Hepatic stellate cell (primary cell): ENCODE results near the gene MAN2A1.

Experiments used
- DNase-seq: peaks from one replicate; pipeline ENCODE4 v3.0.0; 2011; ENCODE audit warnings: low spot score

Gene MAN2A1

DNA sequence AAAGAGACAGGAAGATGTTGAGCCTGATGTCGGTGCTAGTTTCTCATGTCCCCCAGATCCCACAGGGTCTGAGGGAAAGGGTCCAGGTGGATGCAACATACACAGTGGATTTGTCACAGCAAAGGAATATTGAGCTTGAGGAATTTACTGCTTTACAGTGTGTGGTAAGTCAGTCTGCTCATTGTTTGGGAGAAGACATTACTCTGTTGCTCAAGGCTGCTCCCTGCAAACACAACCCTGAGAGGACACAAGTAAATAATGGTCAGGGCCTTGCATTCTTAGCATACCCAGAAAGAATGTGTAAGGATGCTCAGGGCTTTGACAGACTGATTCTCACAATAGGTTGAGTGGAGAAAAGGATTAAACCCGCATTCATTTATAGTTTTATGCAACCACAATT lies 7.3 kb upstream of the MAN2A1 start:
- no peak for DNase-seq

DNA sequence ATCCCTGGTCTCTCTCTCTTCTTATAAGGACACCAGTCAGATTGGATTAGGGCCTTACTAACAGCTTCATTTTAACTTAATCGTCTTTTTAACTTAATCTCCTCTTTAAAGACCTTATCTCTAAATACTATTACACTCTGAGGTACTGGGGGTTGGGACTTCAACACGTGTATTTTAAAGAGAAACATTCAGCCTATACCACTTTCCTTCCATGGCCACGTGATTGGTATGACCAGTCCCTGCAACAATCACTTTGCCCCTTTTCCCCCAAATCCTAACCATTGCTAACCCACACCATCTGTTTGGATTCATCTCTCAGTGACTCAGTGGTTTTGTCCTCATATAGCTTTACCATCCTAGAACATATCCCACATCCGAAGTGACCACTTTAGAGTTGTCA lies 3.8 kb upstream of the MAN2A1 start:
- no peak for DNase-seq

DNA sequence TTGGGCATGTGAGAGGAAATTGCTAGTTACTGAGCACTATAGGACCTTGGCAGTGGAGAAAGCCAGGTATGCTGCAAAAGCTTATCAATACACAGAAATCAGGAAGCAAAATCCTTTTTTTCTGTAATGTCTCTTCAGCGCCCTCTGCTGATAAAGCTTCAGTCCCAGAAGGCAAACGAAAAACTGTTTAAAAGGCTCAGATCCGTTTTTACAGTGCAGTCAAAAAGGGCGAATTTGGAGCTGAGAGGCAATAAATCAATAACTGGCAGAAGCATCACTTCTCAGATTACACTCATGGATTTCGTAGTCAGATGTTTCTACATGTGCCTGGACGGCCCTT lies 1.1 kb upstream of the MAN2A1 start:
- DNase-seq = no peak

DNA sequence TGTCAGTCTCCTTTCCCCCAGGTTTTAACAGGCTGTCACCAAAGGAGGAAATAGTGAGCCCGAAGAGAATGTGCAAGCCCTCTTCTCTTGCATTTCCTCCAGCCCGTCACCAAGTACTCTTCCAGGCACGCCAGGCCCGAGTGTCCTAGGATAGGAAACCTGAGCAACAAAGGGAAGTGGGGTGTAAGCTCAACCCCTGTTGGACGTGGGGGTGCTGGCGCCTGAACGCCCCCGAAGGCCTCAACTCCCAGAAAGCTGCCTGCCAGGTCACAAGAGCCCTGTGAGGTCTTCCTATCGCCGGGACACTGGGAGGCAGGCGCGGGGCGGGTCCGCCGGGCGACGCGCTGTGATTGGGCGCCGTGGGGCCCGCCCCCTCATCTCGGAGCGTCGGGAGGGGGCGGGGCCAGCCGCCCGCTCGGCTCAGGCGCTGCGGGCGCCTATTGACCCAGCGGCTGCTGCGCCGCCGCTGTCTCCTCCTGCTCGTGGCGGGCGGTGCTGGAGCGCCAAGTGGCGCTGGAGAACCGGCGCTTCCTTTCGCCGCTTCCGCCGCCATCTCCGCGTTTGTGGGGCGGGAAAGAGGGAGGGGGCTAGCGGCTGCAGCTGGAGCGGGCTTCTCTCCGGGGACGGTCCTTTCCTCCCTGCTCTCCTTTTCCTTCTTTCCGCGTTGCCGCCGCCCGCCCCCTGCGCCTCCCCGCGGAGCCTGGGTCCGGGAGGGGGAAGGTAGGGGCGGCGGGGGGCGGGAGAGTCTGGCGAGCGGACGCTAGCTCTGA lies 572 bp upstream of the MAN2A1 start:
- DNase-seq = peak; percentile 86

DNA sequence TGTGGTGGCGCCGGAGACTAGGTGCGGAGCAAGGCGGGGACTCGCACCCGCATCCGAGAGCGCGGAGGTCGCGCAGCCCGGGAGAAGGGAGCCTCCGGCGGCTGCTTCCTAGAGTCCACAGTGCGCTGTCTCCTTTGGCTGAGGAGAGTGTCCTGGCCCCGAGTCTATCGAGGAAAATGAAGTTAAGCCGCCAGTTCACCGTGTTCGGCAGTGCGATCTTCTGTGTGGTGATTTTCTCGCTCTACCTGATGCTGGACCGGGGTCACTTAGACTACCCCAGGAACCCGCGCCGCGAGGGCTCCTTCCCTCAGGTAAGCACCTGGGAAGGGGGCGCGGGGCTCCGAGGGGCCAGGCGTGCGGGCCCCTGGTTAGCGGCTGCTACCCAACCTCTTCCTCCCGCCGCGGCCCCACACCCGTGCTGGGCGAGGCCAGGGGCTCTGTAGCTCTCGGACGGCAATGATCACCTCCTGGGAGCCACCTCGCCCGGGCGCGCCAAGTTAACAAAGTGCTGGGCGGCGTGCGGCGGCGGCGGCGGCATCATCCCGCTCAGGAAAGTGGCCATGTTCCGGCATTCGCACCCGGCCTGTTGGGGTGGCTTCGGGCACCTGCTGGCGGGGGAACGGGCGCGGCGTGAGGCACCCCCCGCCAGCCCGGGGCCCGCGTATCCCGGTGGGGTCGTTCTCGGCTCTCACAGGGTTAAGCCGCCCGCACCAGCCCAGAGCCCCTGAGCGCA lies 681 bp downstream of the MAN2A1 start:
- peak; percentile 50 for DNase-seq

DNA sequence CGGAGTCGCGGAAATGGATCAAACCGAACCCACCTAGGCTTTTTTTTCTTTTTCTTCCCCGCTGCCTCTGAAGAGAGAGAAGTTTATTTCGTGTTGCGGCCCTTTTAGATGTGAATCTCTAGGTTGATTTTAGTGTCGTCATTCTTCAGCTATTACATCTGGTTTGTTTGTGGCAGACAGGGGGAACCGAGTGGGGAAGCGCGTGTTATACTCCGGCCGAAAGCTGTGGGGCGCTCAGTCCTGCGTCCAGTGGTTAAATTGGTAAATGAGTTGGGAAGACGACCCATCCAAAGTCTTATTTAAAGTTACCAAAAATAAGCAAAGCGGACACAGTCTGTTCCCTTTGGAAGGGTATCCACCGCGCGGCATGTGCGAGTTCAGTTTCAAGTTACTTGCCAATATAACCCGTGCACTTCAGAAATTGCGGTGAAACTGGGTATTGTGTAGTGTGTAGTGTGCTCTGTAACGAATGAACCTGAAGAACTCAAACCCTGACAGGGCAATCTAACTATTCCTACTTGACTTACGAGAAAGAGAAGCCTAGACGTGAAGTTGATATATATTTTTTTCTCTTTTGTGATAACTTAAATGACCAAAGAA lies 1.3 kb downstream of the MAN2A1 start:
- peak; percentile 69 for DNase-seq

DNA sequence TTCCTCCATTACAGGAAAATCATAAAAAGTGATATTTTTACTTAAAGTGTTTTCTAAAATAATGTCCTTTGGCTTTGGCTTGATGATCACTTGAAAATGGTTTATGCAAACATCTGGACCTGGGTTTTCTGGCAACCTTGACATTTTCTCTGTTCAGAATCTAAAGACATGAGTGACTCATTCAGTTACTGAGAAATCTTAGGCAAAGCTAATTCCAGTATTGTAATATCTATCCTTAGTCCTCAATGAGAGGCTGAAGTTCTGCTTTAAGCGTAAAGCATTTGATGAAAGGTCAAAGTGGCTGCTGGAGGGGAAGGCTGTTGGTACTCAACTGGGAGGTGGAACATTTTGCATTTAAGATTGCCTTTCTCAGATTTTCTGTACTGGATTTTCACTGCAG lies 2.3 kb downstream of the MAN2A1 start:
- peak; percentile 17 for DNase-seq

DNA sequence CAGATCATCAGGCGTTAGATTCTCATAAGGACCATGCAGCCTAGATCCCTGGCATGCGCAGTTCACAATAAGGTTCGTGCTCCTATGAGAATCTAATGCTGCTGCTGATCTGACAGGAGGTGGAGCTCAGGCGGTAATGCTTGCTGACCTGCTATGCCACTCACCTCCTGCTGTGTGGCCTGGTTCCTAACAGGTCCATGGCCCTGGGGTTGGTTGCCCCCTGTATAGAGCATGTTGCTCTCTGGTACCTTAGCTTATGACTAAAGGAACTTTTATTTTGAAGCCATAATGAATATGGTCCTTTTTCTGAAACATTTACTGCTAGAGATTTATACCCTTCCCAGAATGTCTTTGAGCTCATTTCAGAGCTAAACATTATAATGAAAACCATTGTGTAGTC lies 3.1 kb downstream of the MAN2A1 start:
- no peak for DNase-seq

DNA sequence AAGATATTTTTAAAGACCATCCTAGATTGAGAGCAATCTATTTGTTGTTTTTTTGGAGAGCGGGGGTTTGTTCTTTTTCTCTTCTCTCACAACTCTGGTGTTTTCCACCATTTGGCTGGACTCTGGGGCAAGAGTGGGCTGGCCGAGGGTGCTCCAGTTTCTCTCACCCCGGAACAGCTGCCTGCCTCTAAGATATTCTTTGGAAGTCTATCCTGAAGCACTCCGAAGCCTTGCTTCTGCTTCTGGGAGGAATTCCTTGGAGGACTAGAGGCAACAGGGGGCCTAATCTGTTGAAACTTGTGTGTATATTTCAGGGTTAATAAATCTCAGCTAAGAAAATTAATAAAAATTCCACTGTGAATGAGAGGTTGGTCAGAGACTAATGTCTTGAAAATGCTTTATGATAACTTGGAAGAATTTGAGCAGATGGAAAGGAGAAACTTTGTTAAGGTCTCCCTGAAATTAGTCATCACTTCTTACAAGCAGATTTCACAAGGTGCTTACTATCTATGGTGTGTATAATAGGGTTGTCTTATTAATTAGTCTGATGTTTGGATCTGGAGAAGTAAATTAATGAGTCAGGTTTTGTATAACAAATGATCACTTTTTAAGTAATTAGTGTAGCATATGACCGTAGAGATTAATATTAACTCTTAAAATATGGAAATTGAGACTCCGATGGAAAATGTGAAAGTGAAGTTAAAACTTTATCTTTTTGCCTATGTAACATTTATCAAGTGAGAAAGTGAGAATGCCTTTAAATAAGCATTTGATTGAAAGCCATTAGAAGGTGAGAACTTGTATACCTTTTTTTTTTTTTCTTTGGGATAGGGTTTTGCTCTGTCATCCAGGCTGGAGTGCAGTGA lies 4.0 kb downstream of the MAN2A1 start:
- peak; percentile 11 for DNase-seq

DNA sequence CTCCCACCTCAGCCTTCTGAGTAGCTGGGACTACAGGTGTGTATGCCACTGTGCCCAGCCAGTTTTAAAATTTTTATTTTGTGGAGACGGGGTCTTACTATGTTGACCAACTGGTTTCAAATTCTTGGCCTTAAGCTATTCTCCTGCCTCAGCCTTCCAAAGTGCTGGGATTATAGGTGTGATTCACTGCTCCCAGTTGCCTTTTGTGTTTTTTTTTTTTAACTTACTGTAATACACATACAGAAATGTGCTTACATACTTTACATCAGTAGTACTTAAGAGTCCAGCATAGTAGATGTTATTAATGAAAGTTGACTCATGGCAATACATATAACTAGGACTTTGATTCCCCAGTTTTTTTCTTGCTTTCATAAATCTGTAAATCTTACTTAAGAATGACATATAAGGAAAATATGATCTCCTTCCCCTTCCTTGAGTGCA lies 4.7 kb downstream of the MAN2A1 start:
- DNase-seq = no peak

DNA sequence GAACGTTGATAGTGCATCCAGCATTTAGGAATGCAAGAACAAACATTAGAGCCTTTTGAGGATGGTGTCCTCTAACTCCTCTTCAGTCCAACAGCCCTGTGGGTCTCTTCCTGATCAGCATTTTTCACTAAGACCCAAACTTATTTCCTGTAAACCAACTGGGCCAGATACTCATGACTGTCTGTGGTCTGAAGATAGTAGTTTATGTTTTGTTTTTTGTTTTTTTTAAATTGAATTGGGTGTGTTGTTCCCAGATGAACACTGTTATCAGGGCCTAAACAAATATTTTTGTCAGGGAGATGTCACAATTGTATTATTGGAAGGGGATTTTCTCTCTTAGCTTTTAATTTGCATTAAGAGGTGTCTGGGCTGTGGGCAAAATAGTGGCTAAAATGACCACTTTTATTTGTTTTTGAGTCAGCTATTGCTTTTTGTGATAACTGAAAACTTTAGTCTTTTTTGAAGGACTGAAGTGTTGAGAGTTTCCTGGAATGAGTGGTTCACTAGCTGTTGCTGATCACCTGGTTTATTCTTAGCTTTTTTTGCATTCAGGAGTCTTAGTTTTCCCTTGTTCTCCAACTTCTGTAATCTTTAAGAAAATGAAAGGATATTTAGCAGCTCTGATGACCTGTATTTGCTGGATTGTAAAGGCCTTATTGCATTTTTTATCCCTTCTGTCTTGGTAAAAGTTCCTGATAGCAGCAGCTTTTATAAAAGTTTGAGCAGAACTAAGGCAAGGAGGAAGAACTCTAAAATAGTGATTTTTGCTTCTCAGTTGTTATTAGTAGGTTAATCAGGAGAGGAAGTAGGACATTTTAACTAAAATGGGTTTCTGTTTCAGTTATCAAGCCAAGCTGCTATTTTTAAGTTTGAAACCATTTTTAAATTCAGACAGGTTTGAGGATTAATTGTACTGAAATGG lies 5.5 kb downstream of the MAN2A1 start:
- no peak for DNase-seq

DNA sequence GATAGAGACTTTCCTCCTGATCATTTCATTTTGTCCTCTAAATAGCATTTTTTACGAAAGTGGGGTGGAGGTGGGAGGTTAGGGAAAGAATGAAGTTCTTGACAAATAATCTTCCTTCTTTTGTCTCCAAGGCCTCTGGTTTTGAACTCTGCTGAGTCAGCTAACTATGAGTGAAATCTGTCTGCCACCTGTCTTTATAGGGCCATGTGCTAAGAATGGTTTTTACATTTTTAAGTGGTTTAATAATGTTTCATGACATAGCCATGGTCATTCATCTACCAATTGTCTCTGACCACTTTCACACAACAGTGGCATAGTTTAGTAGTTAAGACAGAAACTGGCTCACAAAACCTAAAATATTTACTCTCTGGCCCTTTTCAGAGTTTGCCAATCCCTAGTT lies 7.6 kb downstream of the MAN2A1 start:
- no peak for DNase-seq

DNA sequence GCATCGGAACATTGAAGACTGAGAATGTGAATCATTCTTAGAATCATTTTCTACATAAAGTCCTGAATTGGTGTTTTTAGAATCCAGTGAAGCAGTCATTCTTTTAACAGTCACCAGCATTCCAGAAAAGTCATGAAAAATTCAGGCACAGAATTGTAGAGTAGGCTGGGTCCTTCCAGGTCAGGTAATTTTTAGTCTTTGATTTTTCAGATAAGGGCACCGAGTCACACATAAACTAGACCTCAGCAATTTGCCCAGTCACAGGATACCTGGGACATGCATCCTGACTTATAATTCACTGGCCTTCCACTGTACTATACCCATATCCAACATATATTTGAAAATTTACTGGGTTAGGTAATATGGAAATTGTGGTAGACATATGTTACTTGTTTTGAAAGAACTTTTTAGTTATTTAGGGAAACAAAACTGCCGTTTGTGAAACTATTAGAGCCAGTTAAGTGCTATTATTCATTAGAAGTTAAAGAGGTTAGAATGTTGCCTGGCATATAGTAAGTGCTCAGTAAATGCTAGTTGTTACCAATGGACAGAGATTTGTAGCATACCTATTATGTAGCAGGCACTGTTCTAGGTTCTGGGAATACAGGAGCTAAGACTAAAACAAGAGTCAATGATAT lies 10.9 kb downstream of the MAN2A1 start:
- DNase-seq = no peak

DNA sequence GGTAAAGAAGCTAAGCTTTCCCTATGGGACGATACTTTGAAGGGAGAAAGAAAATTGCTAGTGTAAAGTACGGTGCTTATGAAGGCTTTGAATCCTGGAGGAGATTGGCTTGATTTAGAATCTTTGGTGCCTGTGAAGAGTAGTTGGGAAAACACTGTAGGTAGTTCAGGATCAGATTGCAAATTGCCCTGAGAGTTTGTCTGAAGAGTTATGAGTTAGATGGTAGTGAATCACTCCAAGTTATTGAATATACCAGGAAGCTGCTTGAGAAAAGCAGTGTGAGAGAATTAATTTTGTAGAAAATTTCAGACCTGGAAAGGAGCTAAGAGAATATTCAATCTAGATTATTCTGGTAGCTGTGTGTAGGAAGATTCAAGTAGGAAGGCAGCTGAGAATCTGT lies 11.5 kb downstream of the MAN2A1 start:
- DNase-seq = no peak

DNA sequence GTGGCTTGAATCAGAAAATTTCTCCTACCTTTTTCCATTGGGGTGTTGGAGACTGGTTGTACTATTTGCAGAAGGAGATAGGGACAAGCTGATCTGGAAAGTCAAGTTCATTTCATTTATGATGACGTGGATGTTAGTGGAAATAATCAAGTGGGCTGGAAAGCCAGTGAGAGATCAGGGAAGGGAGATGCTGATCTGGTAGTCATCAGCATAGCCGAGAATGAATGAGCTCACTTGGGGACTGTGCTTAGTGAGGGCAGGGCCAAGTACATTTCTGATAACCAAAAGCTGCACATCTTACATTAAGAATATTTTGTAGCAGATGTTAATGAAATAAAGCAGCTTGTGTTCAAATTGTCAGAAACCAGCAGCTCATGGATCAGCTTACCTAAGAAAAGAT lies 12.1 kb downstream of the MAN2A1 start:
- no peak for DNase-seq

DNA sequence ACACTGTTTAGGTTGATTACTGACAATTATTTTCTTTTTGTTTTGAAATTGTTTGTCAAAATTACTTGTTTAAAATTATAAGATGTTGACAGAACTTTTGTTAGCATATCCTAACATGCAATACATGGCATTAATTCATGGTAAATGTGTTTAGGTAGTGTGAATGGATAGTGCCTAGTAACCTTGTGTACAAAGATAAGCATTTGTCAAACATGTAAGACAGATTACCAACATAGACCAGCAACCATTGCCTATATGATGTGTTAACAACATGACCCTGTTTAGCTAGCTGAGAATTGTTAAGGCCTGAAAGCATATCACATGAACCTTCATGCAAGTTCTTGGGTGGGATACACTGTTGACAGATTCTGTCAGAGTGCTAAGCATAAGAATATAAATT lies 13.4 kb downstream of the MAN2A1 start:
- no peak for DNase-seq

DNA sequence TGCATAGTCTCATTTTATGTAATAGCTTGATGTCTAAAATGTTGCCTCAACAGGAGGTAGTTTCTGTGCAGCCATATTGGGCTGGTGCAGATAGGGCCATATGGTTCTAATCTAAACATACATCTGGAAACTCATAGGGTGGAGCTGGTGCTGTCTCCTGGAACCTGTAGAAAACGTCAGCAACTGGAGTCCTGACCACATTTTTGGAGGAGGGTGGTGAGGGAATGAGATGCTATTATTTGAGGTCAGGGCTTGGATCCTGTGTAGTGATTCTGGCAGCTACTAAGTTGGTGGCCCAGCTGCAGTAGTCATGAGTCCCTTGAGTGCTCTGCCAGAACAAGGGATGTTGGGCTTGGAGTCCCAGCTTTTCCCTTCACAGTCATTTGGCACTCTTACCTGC lies 14.1 kb downstream of the MAN2A1 start:
- no peak for DNase-seq

DNA sequence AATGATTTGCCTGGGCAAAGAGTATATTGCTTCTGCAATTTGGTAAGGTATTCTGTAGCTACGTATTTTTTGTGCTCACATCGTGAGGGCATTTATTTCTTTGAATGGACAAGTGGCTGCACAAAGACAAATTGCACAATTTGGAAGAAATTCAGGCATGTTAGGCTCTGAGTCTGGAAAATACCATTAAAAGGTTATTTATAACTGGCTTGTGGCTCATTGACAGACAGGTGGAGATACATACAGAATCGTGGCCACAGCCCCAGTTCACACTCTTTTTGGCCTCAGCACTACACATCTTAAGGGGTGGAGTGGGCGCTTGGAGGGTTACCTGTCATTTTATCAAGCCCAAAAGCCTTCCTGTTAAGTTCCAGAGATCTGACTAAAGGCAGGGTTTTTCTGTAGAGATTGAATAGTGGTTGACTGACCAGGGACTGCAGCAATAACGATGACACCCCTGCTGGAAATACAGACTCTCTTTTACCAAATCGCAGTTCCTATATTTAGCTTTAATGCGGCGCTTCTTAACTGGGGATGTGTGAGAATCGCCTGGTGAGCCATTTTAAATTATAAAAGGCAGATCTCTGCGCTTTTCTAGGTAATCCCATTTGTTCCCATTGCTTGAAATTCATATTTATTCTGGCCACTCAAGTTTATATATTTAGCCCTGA lies 14.7 kb downstream of the MAN2A1 start:
- no peak for DNase-seq

DNA sequence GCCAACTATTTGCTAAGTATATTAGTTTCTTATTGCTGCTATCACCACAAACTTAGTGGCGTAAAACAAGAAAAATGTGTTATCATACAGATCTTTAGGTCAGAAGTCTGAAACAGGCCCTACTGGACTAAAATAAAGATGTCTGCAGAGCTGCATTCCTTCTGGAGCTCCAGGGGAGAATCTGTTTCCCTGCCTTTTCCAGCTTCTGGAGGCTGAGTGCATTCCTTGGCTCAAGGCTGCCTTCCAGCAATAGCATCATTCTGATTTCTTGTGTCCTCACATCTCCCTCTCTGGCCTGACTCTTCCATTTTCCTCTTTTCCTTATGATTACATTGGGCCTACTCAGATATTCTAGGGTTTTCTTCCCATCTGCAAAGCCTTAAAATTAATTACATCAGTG lies 15.9 kb downstream of the MAN2A1 start:
- no peak for DNase-seq

DNA sequence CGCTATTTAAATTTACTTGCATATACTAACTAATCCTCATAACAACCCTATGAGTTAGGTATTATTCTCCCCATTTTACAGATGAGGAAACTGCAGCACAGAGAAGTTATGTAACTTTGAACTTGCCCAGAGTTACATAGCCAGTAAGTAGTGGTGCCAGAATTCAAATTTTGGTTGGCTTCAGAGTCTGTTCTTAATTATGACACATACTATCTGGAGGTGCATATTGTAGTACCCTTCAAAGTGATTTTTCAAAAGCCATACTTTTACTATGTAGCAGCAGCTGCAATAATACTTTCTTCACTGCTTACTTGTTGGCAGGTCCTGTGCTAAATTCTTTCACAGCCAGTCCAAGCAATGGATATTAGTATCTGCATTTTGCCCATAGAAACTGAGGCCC lies 16.4 kb downstream of the MAN2A1 start:
- no peak for DNase-seq
